GM23338 (cell line): Measurements from ENCODE around the gene SYT10. TPM values are rescaled to one million over a fixed set of nuclear protein-coding genes. Genes with fewer than 3 reads are reported as not detected.

ENCODE experiments used
- ATAC-seq: fragments of 200-7000 bp; cut with Tn5 transposase; 3 replicates; pipeline ENCODE4 v1.9.1; 2020
- DNase-seq: peaks from one replicate; pipeline ENCODE4 v3.0.0-alpha.2; 2015; ENCODE audit warnings: low spot score
- H2AFZ ChIP-seq: fragments of 200-600 bp; sonication (generic); 2 replicates; pipeline ENCODE4 v1.8.0; 2016; ENCODE audit warnings: antibody characterized with exemption, mild to moderate bottlenecking, moderate library complexity
- H3F3A ChIP-seq: fragments of 200-600 bp; sonication (generic); replicated peaks from 2 replicates; pipeline ENCODE4 v1.8.0; 2017; ENCODE audit warnings: antibody characterized with exemption, mixed run types, low read depth
- H3K27ac ChIP-seq: fragments of 200-600 bp; sonication (generic); 2 replicates; pipeline ENCODE4 v1.6.1; 2016; ENCODE audit warnings: low read depth
- H3K27me3 ChIP-seq: fragments of 200-600 bp; sonication (generic); 2 replicates; pipeline ENCODE4 v1.8.0; 2016; ENCODE audit warnings: mild to moderate bottlenecking, mixed run types, moderate library complexity; ENCODE audit not compliant: insufficient read depth
- H3K36me3 ChIP-seq: fragments of 200-600 bp; sonication (generic); 2 replicates; pipeline ENCODE4 v1.8.0; 2016; ENCODE audit warnings: mild to moderate bottlenecking; ENCODE audit not compliant: insufficient read depth
- H3K4me1 ChIP-seq: fragments of 200-600 bp; sonication (generic); 2 replicates; pipeline ENCODE4 v1.8.0; 2016; ENCODE audit warnings: mild to moderate bottlenecking, moderate library complexity; ENCODE audit not compliant: insufficient read depth
- H3K4me2 ChIP-seq: fragments of 200-600 bp; sonication (generic); 2 replicates; pipeline ENCODE4 v1.7.1; 2017; ENCODE audit warnings: mixed run types
- H3K4me3 ChIP-seq: fragments of 200-600 bp; sonication (generic); 2 replicates; pipeline ENCODE4 v1.6.1; 2016; ENCODE audit warnings: mixed run types
- H3K79me2 ChIP-seq: fragments of 200-600 bp; sonication (generic); replicated peaks from 2 replicates; pipeline ENCODE4 v1.8.0; 2017; ENCODE audit warnings: mild to moderate bottlenecking; ENCODE audit not compliant: insufficient read depth
- H3K9me2 ChIP-seq: fragments of 200-600 bp; sonication (generic); 2 replicates; pipeline ENCODE4 v1.8.0; 2017; ENCODE audit not compliant: insufficient read depth
- H4K20me1 ChIP-seq: fragments of 200-600 bp; sonication (generic); replicated peaks from 2 replicates; pipeline ENCODE4 v1.8.0; 2017; ENCODE audit warnings: mild to moderate bottlenecking; ENCODE audit not compliant: insufficient read depth
- H3K27ac Mint-ChIP-seq: 2 replicates; pipeline ENCODE4 v1.8.0; 2020; ENCODE audit warnings: inconsistent platforms, mild to moderate bottlenecking, moderate library complexity, mixed read lengths
- H3K27me3 Mint-ChIP-seq: 3 replicates; pipeline ENCODE4 v1.8.0; 2022; ENCODE audit warnings: low read depth, mild to moderate bottlenecking, moderate library complexity, mixed read lengths, inconsistent platforms; ENCODE audit not compliant: insufficient read depth, poor library complexity
- H3K36me3 Mint-ChIP-seq: 3 replicates; pipeline ENCODE4 v1.8.0; 2021; ENCODE audit warnings: low read depth, mild to moderate bottlenecking, inconsistent platforms, moderate library complexity, mixed read lengths
- H3K4me1 Mint-ChIP-seq: 3 replicates; pipeline ENCODE4 v1.8.0; 2020; ENCODE audit warnings: mild to moderate bottlenecking, inconsistent platforms, mixed read lengths
- H3K4me3 Mint-ChIP-seq: 3 replicates; pipeline ENCODE4 v1.8.0; 2021; ENCODE audit warnings: moderate library complexity, mild to moderate bottlenecking, inconsistent platforms, mixed read lengths
- H3K9me3 Mint-ChIP-seq: 3 replicates; pipeline ENCODE4 v1.8.0; 2020; ENCODE audit warnings: moderate library complexity, mild to moderate bottlenecking, inconsistent platforms, mixed read lengths
- CREB1 ChIP-seq: fragments of 250-450 bp; sonication (Bioruptor Pico); IDR thresholded peaks from 2 replicates; pipeline ENCODE4 v1.5.0; 2020; ENCODE audit warnings: low read depth, mild to moderate bottlenecking, moderate library complexity
- ETS1 ChIP-seq: IDR thresholded peaks from 2 replicates; pipeline ENCODE4 v1.6.1; 2016; ENCODE audit warnings: antibody characterized with exemption
- JUNB ChIP-seq: IDR thresholded peaks from one replicate; pipeline ENCODE4 v1.6.1; 2016; ENCODE audit warnings: antibody characterized with exemption; ENCODE audit not compliant: unreplicated experiment
- NANOG ChIP-seq: IDR thresholded peaks from 2 replicates; pipeline ENCODE4 v1.6.1; 2016; ENCODE audit warnings: antibody characterized with exemption, borderline replicate concordance
- POLR2AphosphoS5 ChIP-seq: IDR thresholded peaks from 2 replicates; pipeline ENCODE4 v1.6.1; 2016; ENCODE audit warnings: antibody characterized with exemption, low read depth
- STAT1 ChIP-seq: IDR thresholded peaks from one replicate; pipeline ENCODE4 v1.6.1; 2016; ENCODE audit warnings: antibody characterized with exemption; ENCODE audit not compliant: unreplicated experiment
- ZNF114 ChIP-seq: fragments of 250-450 bp; sonication (Bioruptor Pico); IDR thresholded peaks from 2 replicates; pipeline ENCODE4 v1.5.0; 2020; ENCODE audit warnings: mild to moderate bottlenecking, moderate library complexity
- ZNF331 ChIP-seq: fragments of 250-450 bp; sonication (Bioruptor Pico); IDR thresholded peaks from 2 replicates; pipeline ENCODE4 v1.5.0; 2020; ENCODE audit warnings: low read depth, mild to moderate bottlenecking, moderate library complexity
- polyA plus RNA-seq: library from polyadenylated mRNA; unstranded; fragments of >200 nt; fragmentation: Nextera tagmentation; extraction: Ambion mirVana; gene quantifications from 2 replicates; pipeline ENCODE4 v1.2.1, GENCODE V29; 2016
- total RNA-seq: library from RNA; depleted of rRNA; stranded (reverse); fragments of >200 nt; shearing (Covaris generic); gene quantifications from 2 replicates; pipeline ENCODE4 v1.2.3, GENCODE V29; 2014
- TF ChIP-seq, protein P1 (sequence below): IDR thresholded peaks from one replicate; pipeline ENCODE4 v1.6.1; 2018; ENCODE audit warnings: antibody characterized with exemption; ENCODE audit not compliant: unreplicated experiment
- TF ChIP-seq, protein P2 (sequence below): fragments of 250-450 bp; sonication (Bioruptor Pico); IDR thresholded peaks from 2 replicates; pipeline ENCODE4 v1.5.0; 2020; ENCODE audit warnings: mild to moderate bottlenecking, moderate library complexity

The SYT10 gene
- total and polyA plus RNA-seq, 2 experiments from 2014 or later = 1.3 to 3.0 TPM

DNA sequence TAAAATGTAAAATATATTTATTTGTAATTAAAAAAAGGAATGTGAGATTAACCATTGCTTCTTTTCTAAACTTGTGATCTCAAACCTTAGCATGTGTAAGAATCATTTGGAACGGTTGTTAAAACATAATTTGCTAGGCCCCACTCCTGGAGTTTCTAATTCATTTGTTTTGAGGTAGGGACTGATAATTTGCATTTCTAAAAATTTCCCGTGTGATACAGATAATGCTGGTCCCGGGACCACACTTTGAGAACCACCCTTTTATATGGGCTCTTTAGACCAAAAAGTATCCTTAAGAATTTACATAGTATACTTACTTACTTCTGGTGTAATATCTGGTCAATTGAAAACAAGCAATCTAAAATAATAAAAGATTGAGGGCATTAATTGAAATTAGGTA is 10.9 kb upstream of the SYT10 start (continued):
- TF ChIP-seq ETS1 = no peak
- no peak for TF ChIP-seq CREB1 (CRISPR knock-in tag)
- TF ChIP-seq, protein P1, sequence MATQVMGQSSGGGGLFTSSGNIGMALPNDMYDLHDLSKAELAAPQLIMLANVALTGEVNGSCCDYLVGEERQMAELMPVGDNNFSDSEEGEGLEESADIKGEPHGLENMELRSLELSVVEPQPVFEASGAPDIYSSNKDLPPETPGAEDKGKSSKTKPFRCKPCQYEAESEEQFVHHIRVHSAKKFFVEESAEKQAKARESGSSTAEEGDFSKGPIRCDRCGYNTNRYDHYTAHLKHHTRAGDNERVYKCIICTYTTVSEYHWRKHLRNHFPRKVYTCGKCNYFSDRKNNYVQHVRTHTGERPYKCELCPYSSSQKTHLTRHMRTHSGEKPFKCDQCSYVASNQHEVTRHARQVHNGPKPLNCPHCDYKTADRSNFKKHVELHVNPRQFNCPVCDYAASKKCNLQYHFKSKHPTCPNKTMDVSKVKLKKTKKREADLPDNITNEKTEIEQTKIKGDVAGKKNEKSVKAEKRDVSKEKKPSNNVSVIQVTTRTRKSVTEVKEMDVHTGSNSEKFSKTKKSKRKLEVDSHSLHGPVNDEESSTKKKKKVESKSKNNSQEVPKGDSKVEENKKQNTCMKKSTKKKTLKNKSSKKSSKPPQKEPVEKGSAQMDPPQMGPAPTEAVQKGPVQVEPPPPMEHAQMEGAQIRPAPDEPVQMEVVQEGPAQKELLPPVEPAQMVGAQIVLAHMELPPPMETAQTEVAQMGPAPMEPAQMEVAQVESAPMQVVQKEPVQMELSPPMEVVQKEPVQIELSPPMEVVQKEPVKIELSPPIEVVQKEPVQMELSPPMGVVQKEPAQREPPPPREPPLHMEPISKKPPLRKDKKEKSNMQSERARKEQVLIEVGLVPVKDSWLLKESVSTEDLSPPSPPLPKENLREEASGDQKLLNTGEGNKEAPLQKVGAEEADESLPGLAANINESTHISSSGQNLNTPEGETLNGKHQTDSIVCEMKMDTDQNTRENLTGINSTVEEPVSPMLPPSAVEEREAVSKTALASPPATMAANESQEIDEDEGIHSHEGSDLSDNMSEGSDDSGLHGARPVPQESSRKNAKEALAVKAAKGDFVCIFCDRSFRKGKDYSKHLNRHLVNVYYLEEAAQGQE = no peak
- TF ChIP-seq POLR2AphosphoS5 = no peak
- no peak for TF ChIP-seq STAT1
- no peak for TF ChIP-seq NANOG

GRCh38 chr12:33440477-33440876 is 858 bp upstream of the SYT10 start:
- peaks cover 3% of the 10 kb centered on the region; the same call in 2 of the 3 replicates for H3K9me3 Mint-ChIP-seq
- H3K4me1 ChIP-seq = peaks cover 14% of the 10 kb centered on the region; the same call in 1 of the 2 replicates
- H3K27ac ChIP-seq = no peak overlapping the region
- peak overlapping the region; percentile 91 for H2AFZ ChIP-seq
- TF ChIP-seq, protein P2, sequence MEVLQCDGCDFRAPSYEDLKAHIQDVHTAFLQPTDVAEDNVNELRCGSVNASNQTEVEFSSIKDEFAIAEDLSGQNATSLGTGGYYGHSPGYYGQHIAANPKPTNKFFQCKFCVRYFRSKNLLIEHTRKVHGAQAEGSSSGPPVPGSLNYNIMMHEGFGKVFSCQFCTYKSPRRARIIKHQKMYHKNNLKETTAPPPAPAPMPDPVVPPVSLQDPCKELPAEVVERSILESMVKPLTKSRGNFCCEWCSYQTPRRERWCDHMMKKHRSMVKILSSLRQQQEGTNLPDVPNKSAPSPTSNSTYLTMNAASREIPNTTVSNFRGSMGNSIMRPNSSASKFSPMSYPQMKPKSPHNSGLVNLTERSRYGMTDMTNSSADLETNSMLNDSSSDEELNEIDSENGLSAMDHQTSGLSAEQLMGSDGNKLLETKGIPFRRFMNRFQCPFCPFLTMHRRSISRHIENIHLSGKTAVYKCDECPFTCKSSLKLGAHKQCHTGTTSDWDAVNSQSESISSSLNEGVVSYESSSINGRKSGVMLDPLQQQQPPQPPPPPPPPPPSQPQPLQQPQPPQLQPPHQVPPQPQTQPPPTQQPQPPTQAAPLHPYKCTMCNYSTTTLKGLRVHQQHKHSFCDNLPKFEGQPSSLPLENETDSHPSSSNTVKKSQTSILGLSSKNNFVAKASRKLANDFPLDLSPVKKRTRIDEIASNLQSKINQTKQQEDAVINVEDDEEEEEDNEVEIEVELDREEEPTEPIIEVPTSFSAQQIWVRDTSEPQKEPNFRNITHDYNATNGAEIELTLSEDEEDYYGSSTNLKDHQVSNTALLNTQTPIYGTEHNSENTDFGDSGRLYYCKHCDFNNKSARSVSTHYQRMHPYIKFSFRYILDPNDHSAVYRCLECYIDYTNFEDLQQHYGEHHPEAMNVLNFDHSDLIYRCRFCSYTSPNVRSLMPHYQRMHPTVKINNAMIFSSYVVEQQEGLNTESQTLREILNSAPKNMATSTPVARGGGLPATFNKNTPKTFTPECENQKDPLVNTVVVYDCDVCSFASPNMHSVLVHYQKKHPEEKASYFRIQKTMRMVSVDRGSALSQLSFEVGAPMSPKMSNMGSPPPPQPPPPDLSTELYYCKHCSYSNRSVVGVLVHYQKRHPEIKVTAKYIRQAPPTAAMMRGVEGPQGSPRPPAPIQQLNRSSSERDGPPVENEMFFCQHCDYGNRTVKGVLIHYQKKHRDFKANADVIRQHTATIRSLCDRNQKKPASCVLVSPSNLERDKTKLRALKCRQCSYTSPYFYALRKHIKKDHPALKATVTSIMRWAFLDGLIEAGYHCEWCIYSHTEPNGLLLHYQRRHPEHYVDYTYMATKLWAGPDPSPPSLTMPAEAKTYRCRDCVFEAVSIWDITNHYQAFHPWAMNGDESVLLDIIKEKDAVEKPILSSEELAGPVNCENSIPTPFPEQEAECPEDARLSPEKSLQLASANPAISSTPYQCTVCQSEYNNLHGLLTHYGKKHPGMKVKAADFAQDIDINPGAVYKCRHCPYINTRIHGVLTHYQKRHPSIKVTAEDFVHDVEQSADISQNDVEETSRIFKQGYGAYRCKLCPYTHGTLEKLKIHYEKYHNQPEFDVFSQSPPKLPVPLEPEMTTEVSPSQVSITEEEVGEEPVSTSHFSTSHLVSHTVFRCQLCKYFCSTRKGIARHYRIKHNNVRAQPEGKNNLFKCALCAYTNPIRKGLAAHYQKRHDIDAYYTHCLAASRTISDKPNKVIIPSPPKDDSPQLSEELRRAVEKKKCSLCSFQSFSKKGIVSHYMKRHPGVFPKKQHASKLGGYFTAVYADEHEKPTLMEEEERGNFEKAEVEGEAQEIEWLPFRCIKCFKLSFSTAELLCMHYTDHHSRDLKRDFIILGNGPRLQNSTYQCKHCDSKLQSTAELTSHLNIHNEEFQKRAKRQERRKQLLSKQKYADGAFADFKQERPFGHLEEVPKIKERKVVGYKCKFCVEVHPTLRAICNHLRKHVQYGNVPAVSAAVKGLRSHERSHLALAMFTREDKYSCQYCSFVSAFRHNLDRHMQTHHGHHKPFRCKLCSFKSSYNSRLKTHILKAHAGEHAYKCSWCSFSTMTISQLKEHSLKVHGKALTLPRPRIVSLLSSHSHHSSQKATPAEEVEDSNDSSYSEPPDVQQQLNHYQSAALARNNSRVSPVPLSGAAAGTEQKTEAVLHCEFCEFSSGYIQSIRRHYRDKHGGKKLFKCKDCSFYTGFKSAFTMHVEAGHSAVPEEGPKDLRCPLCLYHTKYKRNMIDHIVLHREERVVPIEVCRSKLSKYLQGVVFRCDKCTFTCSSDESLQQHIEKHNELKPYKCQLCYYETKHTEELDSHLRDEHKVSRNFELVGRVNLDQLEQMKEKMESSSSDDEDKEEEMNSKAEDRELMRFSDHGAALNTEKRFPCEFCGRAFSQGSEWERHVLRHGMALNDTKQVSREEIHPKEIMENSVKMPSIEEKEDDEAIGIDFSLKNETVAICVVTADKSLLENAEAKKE (CRISPR knock-in tag) = no peak
- TF ChIP-seq ZNF114 (CRISPR knock-in tag) = no peak
- TF ChIP-seq ZNF331 = no peak
- TF ChIP-seq JUNB = no peak
- no peak for TF ChIP-seq CREB1 (CRISPR knock-in tag)
- no peak for DNase-seq
- peak overlapping the region; percentile 73 for H3K4me3 Mint-ChIP-seq
- H3F3A ChIP-seq = no peaks in the 10 kb centered on the region; the same call in 1 of the 2 replicates
- H3K36me3 Mint-ChIP-seq = peaks cover 3% of the 10 kb centered on the region; the same call in 1 of the 3 replicates
- no peaks in the 10 kb centered on the region for H3K9me2 ChIP-seq
- H3K4me1 Mint-ChIP-seq = peaks cover 17% of the 10 kb centered on the region
- peaks cover 32% of the 10 kb centered on the region for H3K27me3 Mint-ChIP-seq
- no peaks in the 10 kb centered on the region for H4K20me1 ChIP-seq
- peak overlapping the region; percentile 79 for H3K4me3 ChIP-seq
- peak overlapping the region; percentile 78 for H3K4me2 ChIP-seq
- H3K79me2 ChIP-seq = no peaks in the 10 kb centered on the region
- no peak overlapping the region for H3K27ac Mint-ChIP-seq
- H3K36me3 ChIP-seq = no peaks in the 10 kb centered on the region
- no peak for ATAC-seq
- peaks cover 47% of the 10 kb centered on the region for H3K27me3 ChIP-seq
